NCI-H2171 treated with DMSO at 0.1 percent for 48 hours (cell line): Measurements from ENCODE around the gene C6orf89.
"Not testable (repeated sequence)": the region's sequence is repeated elsewhere in the genome, so short reads cannot be mapped to it uniquely, and the experiment has no call there.

Experiments used
- DNase-seq: peaks from one replicate; lab custom pipeline; 2025; lab: John Stamatoyannopoulos, UW

The C6orf89 gene

GRCh38 chr6:36924131-36924530 lies 38.4 kb downstream of the C6orf89 start:
- no peak for DNase-seq

DNA sequence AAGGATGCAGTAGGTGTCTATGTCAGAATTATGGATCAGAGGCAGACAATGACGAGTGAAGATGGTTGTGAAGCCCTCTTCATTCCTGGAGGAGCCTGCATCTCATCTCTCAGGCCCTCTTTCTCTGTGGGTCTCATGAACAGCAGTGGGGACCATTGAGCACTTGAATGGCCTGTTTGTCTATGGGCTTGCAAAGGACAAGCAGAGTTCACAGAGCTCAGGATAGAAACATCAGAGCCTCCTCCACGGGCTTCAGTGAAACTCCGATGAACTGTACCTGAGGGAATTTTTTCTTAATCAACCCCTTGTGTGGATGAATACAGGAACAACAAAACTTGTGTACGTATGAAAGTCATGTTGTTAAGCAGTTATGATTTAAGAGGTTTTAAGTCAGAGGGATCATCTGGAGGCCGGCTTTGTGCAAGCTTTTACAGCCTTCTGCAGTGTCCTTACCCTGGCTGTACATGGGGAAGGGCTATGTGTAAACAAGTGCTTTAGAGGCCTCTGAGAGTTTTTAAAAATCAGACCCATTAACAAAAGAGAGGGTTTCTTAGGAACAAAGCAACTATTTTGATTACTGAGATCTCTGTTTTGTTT lies 39.1 kb downstream of the C6orf89 start:
- no peak for DNase-seq

- DNase-seq = no peak
Measured at GRCh38 chr6:36925809-36926208, 40.1 kb downstream of the C6orf89 start.

GRCh38 chr6:36926708-36927513 lies 41.2 kb downstream of the C6orf89 start:
- DNase-seq = no peak

DNA sequence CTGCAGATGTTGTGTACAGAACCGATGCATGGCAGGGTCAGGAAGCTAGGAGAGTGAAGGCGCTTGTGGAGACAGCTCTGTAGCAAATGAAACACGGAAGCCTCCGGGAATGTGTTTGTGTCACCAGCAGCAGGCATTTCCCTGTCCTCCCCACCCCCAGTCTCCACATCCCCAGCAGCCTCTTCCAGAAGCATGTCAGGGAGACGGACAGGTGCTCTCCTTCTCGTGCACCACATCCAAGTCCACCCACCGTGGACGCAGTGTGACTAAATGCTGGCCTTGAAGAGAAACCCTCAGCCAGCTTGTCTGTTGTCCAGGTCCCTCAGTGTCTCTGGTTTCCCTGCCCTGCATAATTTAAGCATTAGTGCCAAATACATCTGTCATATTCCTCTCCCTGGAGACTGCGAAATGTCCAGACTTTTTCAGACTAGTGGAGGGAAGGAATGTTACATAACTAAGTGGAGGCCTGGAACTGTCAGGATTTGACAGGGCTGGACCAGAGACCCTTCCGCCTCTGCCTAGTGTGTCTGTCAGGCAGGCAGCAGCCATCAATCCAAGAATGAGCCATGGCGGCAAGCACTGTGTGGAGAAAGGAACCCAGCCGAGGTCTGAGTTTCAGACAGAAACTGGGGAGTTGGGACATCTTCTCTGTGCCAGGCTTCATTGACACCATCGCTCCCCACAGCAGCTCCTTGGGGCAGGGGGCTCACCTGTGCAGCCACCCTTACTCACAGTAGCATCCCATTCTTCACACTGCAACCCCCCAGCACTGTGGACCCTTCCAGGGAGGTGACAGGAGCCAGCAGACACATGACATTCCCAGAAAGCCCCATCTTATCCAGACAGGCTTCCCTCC lies 42.2 kb downstream of the C6orf89 start:
- DNase-seq = no peak

DNA sequence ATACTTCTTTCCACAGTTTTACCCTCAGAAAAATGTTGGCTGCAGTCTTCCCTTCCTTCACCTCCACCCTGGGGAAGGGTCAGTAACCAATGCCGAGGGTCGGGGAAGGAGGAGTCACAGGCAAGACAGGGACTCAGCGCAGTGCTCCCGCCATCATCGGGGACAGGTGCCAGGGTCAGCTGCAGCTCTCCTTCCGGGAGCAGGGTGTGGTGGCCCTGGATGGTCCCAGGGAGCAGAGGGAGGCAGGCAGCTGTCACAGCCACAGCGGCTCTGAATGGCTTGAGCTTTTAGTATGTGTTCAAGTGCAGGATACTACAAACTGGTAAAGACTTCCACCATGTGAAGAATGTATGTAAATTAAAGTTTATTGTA lies 42.8 kb downstream of the C6orf89 start:
- no peak for DNase-seq

GRCh38 chr6:36929152-36929551 lies 43.4 kb downstream of the C6orf89 start:
- no peak for DNase-seq

- peak; percentile 50 for DNase-seq
Measured at GRCh38 chr6:36929607-36930006, 43.9 kb downstream of the C6orf89 start.

GRCh38 chr6:36930483-36930882 lies 44.7 kb downstream of the C6orf89 start:
- DNase-seq = no peak

DNA sequence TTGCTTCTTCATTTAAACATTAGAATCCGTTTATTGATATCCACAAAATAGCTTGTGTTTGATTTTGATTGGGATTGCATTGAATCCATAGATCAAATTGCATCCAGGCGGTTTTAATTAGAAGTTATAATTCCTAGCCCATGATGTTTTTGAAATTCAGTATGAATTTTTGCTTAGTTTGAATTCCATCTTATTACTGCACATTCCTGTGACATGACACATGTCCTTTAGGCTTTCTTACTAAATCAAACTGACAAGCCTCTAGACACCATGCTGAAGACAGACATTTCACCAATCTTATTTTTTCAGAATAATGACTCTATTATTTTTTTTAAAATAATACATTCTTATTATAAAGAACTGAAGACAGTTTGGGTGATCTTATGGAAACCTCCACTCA lies 47.4 kb downstream of the C6orf89 start:
- DNase-seq = no peak

- DNase-seq = no peak
Measured at GRCh38 chr6:36933519-36933918, 47.8 kb downstream of the C6orf89 start.

DNA sequence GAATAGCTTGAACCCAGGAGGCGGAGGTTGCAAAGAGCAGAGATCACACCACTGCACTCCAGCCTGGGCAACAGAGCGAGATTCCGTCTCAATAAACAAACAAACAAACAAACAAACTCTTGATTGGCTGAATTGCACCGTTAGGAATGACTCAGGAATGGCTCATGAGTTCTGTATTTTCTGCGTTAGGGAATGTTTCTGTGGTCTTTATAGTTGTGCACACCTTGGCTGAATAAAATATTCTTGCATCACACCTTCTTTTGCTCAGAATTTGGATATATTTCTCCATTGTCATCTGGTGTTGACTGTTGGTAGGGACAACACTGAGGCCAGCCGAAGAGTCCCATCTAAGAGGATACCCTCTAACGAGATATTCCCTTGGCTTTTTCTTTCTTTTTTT lies 49.1 kb downstream of the C6orf89 start:
- no peak for DNase-seq

DNA sequence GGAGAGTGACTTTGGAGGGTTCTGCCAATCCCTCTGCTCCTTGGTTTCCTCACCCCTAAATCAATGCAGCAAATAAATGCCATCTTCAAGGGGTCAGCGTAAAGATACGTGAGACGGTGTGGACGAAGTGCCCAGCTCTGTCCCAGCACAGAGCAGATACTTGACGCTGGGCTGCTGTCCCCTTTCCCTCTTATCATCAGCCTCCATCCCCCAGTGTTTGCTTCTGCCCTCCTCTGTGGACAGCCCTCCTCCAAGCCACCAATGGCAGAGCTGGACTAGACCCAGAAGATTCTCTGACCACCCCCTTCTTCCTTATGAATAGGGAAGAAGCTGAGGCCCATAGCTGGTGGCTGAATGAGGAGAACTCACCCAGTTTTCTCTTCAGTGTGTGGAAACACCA lies 51.1 kb downstream of the C6orf89 start:
- DNase-seq = no peak

- no peak for DNase-seq
Measured at GRCh38 chr6:36937896-36938295, 52.1 kb downstream of the C6orf89 start.

DNA sequence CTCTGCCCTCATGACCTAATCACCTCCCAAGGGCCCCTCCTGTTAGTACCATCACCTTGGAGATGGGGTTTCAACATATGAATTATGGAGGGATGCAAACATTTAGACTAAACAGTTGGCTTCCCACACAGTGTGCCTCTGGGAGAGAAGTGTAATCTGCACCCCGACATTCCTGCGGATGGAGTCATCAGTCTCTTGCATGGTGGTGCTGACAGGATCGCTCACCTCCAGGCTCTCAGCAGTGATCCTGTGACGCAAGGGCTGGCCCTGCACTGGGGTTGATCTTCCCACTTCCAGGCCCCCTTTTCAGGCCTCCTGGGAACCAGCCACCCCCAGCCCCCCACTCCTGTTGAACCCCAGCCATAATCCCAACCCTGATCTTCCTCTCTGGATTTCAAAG lies 52.8 kb downstream of the C6orf89 start:
- DNase-seq = no peak

- DNase-seq = not testable (repeated sequence)
Measured at GRCh38 chr6:36939005-36939404, 53.3 kb downstream of the C6orf89 start.

- no peak for DNase-seq
Measured at GRCh38 chr6:36940027-36940426, 54.3 kb downstream of the C6orf89 start.

GRCh38 chr6:36941561-36941960 lies 55.8 kb downstream of the C6orf89 start:
- DNase-seq = not testable (repeated sequence)

DNA sequence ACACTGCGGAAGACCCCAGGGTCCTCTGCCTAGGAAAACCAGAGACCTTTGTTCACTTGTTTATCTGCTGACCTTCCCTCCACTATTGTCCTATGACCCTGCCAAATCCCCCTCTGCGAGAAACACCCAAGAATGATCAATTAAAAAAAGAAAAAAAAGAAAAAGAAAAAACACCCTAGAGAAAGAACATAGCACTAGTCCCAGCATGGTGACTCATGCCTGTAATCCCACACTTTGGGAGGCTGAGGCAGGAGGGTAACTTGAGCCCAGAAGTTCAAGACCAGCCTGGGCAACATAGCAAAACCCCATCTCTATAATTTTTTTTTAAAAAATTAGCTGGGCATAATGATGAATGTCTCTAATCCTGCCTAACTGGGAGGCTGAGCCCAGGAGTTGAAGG lies 56.6 kb downstream of the C6orf89 start:
- not testable (repeated sequence) for DNase-seq

GRCh38 chr6:36944650-36945049 lies 58.9 kb downstream of the C6orf89 start:
- DNase-seq = no peak

- no peak for DNase-seq
Measured at GRCh38 chr6:36945301-36945700, 59.5 kb downstream of the C6orf89 start.

GRCh38 chr6:36946526-36946925 lies 60.8 kb downstream of the C6orf89 start:
- no peak for DNase-seq
